Measurements from ENCODE around the gene CHDH. TPM values are rescaled to one million over a fixed set of nuclear protein-coding genes. Genes with fewer than 3 reads are reported as not detected.

The CHDH gene
- total RNA-seq, 1 donor from 2014 or later, result 17.7 TPM

- Mint-ChIP-seq H3K9me3 (ENCODE audit: low read depth) (no peaks in the 10 kb centered on the region), H3K4me3 (ENCODE audit: low read depth) (no peak overlapping the region), H3K36me3 (ENCODE audit: insufficient read depth) (peaks cover 10% of the 10 kb centered on the region), H3K27me3 (no peaks in the 10 kb centered on the region), H3K27ac (no peak overlapping the region), H3K4me1 (ENCODE audit: low read depth) (peaks cover 27% of the 10 kb centered on the region)
- TF ChIP-seq CTCF (IDR thresholded peaks at IDR 0.05; ENCODE audit: unreplicated experiment), result no peak
- no peak for DNase-seq (ENCODE audit: low spot score, unreplicated experiment)
Measured at GRCh38 chr3:53888232-53888631, 42.0 kb upstream of the CHDH start.

GRCh38 chr3:53887446-53887845, 41.2 kb upstream of the CHDH start:
- Mint-ChIP-seq H3K4me3 (ENCODE audit: low read depth) (no peak overlapping the region), H3K27me3 (no peaks in the 10 kb centered on the region), H3K27ac (peak overlapping the region; percentile 27), H3K4me1 (ENCODE audit: low read depth) (peaks cover 23% of the 10 kb centered on the region), H3K9me3 (ENCODE audit: low read depth) (no peaks in the 10 kb centered on the region), H3K36me3 (ENCODE audit: insufficient read depth) (peaks cover 10% of the 10 kb centered on the region)
- DNase-seq (ENCODE audit: low spot score, unreplicated experiment), result no peak
- no peak for TF ChIP-seq CTCF (IDR thresholded peaks at IDR 0.05; ENCODE audit: unreplicated experiment)

- DNase-seq (ENCODE audit: low spot score, unreplicated experiment), result no peak
- Mint-ChIP-seq H3K4me3 (ENCODE audit: low read depth) (no peak overlapping the region), H3K36me3 (ENCODE audit: insufficient read depth) (peaks cover 10% of the 10 kb centered on the region), H3K27me3 (no peaks in the 10 kb centered on the region), H3K9me3 (ENCODE audit: low read depth) (no peaks in the 10 kb centered on the region), H3K27ac (no peak overlapping the region), H3K4me1 (ENCODE audit: low read depth) (peaks cover 20% of the 10 kb centered on the region)
- TF ChIP-seq CTCF (IDR thresholded peaks at IDR 0.05; ENCODE audit: unreplicated experiment), result no peak
Measured at GRCh38 chr3:53885239-53885638, 39.0 kb upstream of the CHDH start.

GRCh38 chr3:53884623-53885022, 38.4 kb upstream of the CHDH start:
- H3K27ac Mint-ChIP-seq, result no peak overlapping the region
- no peaks in the 10 kb centered on the region for H3K27me3 Mint-ChIP-seq
- no peak overlapping the region for H3K4me3 Mint-ChIP-seq (ENCODE audit: low read depth)
- H3K36me3 Mint-ChIP-seq (ENCODE audit: insufficient read depth), result peaks cover 12% of the 10 kb centered on the region
- DNase-seq (ENCODE audit: low spot score, unreplicated experiment), result no peak
- H3K9me3 Mint-ChIP-seq (ENCODE audit: low read depth), result no peaks in the 10 kb centered on the region
- no peak for TF ChIP-seq CTCF (IDR thresholded peaks at IDR 0.05; ENCODE audit: unreplicated experiment)
- H3K4me1 Mint-ChIP-seq (ENCODE audit: low read depth), result peaks cover 16% of the 10 kb centered on the region

GRCh38 chr3:53883008-53883407, 36.8 kb upstream of the CHDH start:
- Mint-ChIP-seq H3K9me3 (ENCODE audit: low read depth) (no peaks in the 10 kb centered on the region), H3K36me3 (ENCODE audit: insufficient read depth) (peaks cover 11% of the 10 kb centered on the region), H3K4me3 (ENCODE audit: low read depth) (peak overlapping the region; percentile 97), H3K4me1 (ENCODE audit: low read depth) (peaks cover 9% of the 10 kb centered on the region), H3K27ac (no peak overlapping the region), H3K27me3 (no peaks in the 10 kb centered on the region)
- DNase-seq (ENCODE audit: low spot score, unreplicated experiment), result no peak
- TF ChIP-seq CTCF (IDR thresholded peaks at IDR 0.05; ENCODE audit: unreplicated experiment), result no peak

All from progenitor cell of endocrine pancreas (in vitro differentiated cells).